Activated naive CD8-positive, alpha-beta T cell treated with anti-CD3 and anti-CD28 coated beads, Interleukin-2, amount 50 U/mL, for 24 hours (primary cell): ENCODE data around the gene MMP14.
"Not testable (repeated sequence)": the region's sequence is repeated elsewhere in the genome, so short reads cannot be mapped to it uniquely, and the experiment has no call there.

Experiments
- ATAC-seq: fragments of 150-1000 bp; cut with Tn5 transposase; one replicate; pipeline ENCODE4 v1.10.0; 2021
- DNase-seq: peaks from one replicate; pipeline ENCODE4 v3.0.0; 2021
- H3K27ac Mint-ChIP-seq: one replicate; pipeline ENCODE4 v1.8.0; 2021; ENCODE audit warnings: mild to moderate bottlenecking, mixed read lengths
- H3K27me3 Mint-ChIP-seq: one replicate; pipeline ENCODE4 v1.8.0; 2021; ENCODE audit warnings: mixed read lengths
- H3K36me3 Mint-ChIP-seq: one replicate; pipeline ENCODE4 v1.8.0; 2021; ENCODE audit warnings: low read depth, mixed read lengths
- H3K4me1 Mint-ChIP-seq: one replicate; pipeline ENCODE4 v1.8.0; 2021; ENCODE audit warnings: mixed read lengths
- H3K4me3 Mint-ChIP-seq: one replicate; pipeline ENCODE4 v1.8.0; 2021; ENCODE audit warnings: mild to moderate bottlenecking, moderate library complexity, mixed read lengths
- H3K9me3 Mint-ChIP-seq: one replicate; pipeline ENCODE4 v1.8.0; 2021; ENCODE audit warnings: mixed read lengths

The MMP14 gene

GRCh38 chr14:22843123-22843925 lies 6.9 kb downstream of the MMP14 start:
- no peak for DNase-seq
- Mint-ChIP-seq H3K27ac (no peak overlapping the region), H3K9me3 (no peaks in the 10 kb centered on the region), H3K27me3 (peaks cover 24% of the 10 kb centered on the region), H3K36me3 (no peaks in the 10 kb centered on the region), H3K4me1 (peaks cover 8% of the 10 kb centered on the region), H3K4me3 (no peak overlapping the region)
- no peak for ATAC-seq

GRCh38 chr14:22844221-22845102 lies 8.1 kb downstream of the MMP14 start:
- DNase-seq = no peak
- no peak for ATAC-seq
- Mint-ChIP-seq H3K4me1 (peaks cover 2% of the 10 kb centered on the region), H3K27ac (no peak overlapping the region), H3K27me3 (peaks cover 27% of the 10 kb centered on the region), H3K36me3 (no peaks in the 10 kb centered on the region), H3K9me3 (no peaks in the 10 kb centered on the region), H3K4me3 (no peak overlapping the region)

GRCh38 chr14:22845103-22845394 lies 8.7 kb downstream of the MMP14 start:
- Mint-ChIP-seq H3K27me3 (peaks cover 29% of the 10 kb centered on the region), H3K36me3 (no peaks in the 10 kb centered on the region), H3K9me3 (no peaks in the 10 kb centered on the region), H3K4me3 (no peak overlapping the region), H3K27ac (no peak overlapping the region), H3K4me1 (peaks cover 2% of the 10 kb centered on the region)
- ATAC-seq (no peak), DNase-seq (no peak)

- Mint-ChIP-seq H3K36me3 (no peaks in the 10 kb centered on the region), H3K9me3 (no peaks in the 10 kb centered on the region), H3K27ac (no peak overlapping the region), H3K4me1 (peaks cover 2% of the 10 kb centered on the region), H3K4me3 (no peak overlapping the region), H3K27me3 (peaks cover 29% of the 10 kb centered on the region)
- no peak for ATAC-seq
- no peak for DNase-seq
Observed at GRCh38 chr14:22845821-22846625, 9.6 kb downstream of the MMP14 start.

- no peak for DNase-seq
- peaks cover 6% of the 10 kb centered on the region for H3K4me1 Mint-ChIP-seq
- no peak overlapping the region for H3K4me3 Mint-ChIP-seq
- peaks cover 29% of the 10 kb centered on the region for H3K27me3 Mint-ChIP-seq
- H3K36me3 Mint-ChIP-seq = no peaks in the 10 kb centered on the region
- H3K9me3 Mint-ChIP-seq = no peaks in the 10 kb centered on the region
- H3K27ac Mint-ChIP-seq = no peak overlapping the region
- ATAC-seq = no peak
Observed at GRCh38 chr14:22846811-22847307, 10.5 kb downstream of the MMP14 start.

- H3K9me3 Mint-ChIP-seq = no peaks in the 10 kb centered on the region
- H3K36me3 Mint-ChIP-seq = no peaks in the 10 kb centered on the region
- H3K27ac Mint-ChIP-seq = no peak overlapping the region
- peaks cover 29% of the 10 kb centered on the region for H3K27me3 Mint-ChIP-seq
- H3K4me3 Mint-ChIP-seq = no peak overlapping the region
- peaks cover 8% of the 10 kb centered on the region for H3K4me1 Mint-ChIP-seq
- no peak for DNase-seq
- no peak for ATAC-seq
Observed at GRCh38 chr14:22847661-22848341, 11.4 kb downstream of the MMP14 start.

- Mint-ChIP-seq H3K36me3 (no peaks in the 10 kb centered on the region), H3K4me3 (no peak overlapping the region), H3K9me3 (no peaks in the 10 kb centered on the region), H3K27ac (no peak overlapping the region), H3K4me1 (peaks cover 15% of the 10 kb centered on the region), H3K27me3 (peaks cover 26% of the 10 kb centered on the region)
- DNase-seq (no peak), ATAC-seq (no peak)
Observed at GRCh38 chr14:22848351-22849164, 12.2 kb downstream of the MMP14 start.

GRCh38 chr14:22849212-22849819 lies 12.9 kb downstream of the MMP14 start:
- no peak overlapping the region for H3K4me3 Mint-ChIP-seq
- peaks cover 23% of the 10 kb centered on the region for H3K27me3 Mint-ChIP-seq
- H3K4me1 Mint-ChIP-seq = peaks cover 15% of the 10 kb centered on the region
- ATAC-seq = no peak
- no peaks in the 10 kb centered on the region for H3K9me3 Mint-ChIP-seq
- H3K36me3 Mint-ChIP-seq = no peaks in the 10 kb centered on the region
- no peak overlapping the region for H3K27ac Mint-ChIP-seq
- no peak for DNase-seq

GRCh38 chr14:22850944-22851764 lies 14.8 kb downstream of the MMP14 start:
- Mint-ChIP-seq H3K27me3 (peaks cover 25% of the 10 kb centered on the region), H3K4me1 (peaks cover 22% of the 10 kb centered on the region), H3K9me3 (no peaks in the 10 kb centered on the region), H3K4me3 (no peak overlapping the region), H3K27ac (no peak overlapping the region), H3K36me3 (no peaks in the 10 kb centered on the region)
- ATAC-seq (no peak), DNase-seq (peak; percentile 30)

- H3K27ac Mint-ChIP-seq, H3K4me3 Mint-ChIP-seq, H3K9me3 Mint-ChIP-seq, ATAC-seq, DNase-seq, H3K36me3 Mint-ChIP-seq: not testable (repeated sequence)
- Mint-ChIP-seq H3K4me1 (peaks cover 22% of the 10 kb centered on the region), H3K27me3 (peaks cover 27% of the 10 kb centered on the region)
Observed at GRCh38 chr14:22852178-22852577, 15.8 kb downstream of the MMP14 start.

- no peak overlapping the region for H3K4me3 Mint-ChIP-seq
- H3K27ac Mint-ChIP-seq = peak overlapping the region; percentile 65
- ATAC-seq = no peak
Observed at GRCh38 chr14:22852599-22852939, 16.2 kb downstream of the MMP14 start.

GRCh38 chr14:22852940-22853767 lies 16.8 kb downstream of the MMP14 start:
- no peaks in the 10 kb centered on the region for H3K36me3 Mint-ChIP-seq
- peaks cover 23% of the 10 kb centered on the region for H3K4me1 Mint-ChIP-seq
- peak; percentile 96 for DNase-seq
- peaks cover 26% of the 10 kb centered on the region for H3K27me3 Mint-ChIP-seq
- H3K9me3 Mint-ChIP-seq = no peaks in the 10 kb centered on the region
- peak overlapping the region; percentile 65 for H3K27ac Mint-ChIP-seq
- peak; percentile 85 for ATAC-seq
- peak overlapping the region; percentile 76 for H3K4me3 Mint-ChIP-seq

More at GRCh38 chr14:22852599-22852939, 16.2 kb downstream of the MMP14 start:
- no peak for DNase-seq
- Mint-ChIP-seq H3K4me1 (peaks cover 21% of the 10 kb centered on the region), H3K9me3 (no peaks in the 10 kb centered on the region), H3K36me3 (no peaks in the 10 kb centered on the region), H3K27me3 (peaks cover 30% of the 10 kb centered on the region)
